Neural cell (in vitro differentiated cells): Measurements from ENCODE around the gene LDAH. TPM values are rescaled to one million over a fixed set of nuclear protein-coding genes. Genes with fewer than 3 reads are reported as not detected.

Experiments
- H2AFZ ChIP-seq: fragments of 200-600, 300-800 bp; sonication (generic), shearing (Covaris generic); 2 replicates; pipeline ENCODE4 v1.6.0; 2014; ENCODE audit warnings: low read depth, mild to moderate bottlenecking, antibody characterized with exemption, low read length, moderate library complexity
- H3F3A ChIP-seq: fragments of 200-600 bp; shearing (Covaris generic); 2 replicates; pipeline ENCODE4 v1.6.1; 2016; ENCODE audit warnings: mild to moderate bottlenecking, moderate library complexity, mixed read lengths, antibody characterized with exemption, low read length; ENCODE audit not compliant: insufficient read depth, poor library complexity, severe bottlenecking
- H3K27ac ChIP-seq: fragments of 200-600, 300-800 bp; sonication (generic), shearing (Covaris generic); 2 replicates; pipeline ENCODE4 v1.5.1; 2014; ENCODE audit warnings: mild to moderate bottlenecking, low read length, moderate library complexity
- H3K27me3 ChIP-seq: fragments of 300-800, 200-600 bp; sonication (generic), shearing (Covaris generic); 2 replicates; pipeline ENCODE4 v1.6.0; 2014; ENCODE audit warnings: mild to moderate bottlenecking, low read depth, low read length, moderate library complexity; ENCODE audit not compliant: insufficient read depth
- H3K36me3 ChIP-seq: fragments of 300-800, 200-600 bp; sonication (generic), shearing (Covaris generic); 2 replicates; pipeline ENCODE4 v1.5.1; 2014; ENCODE audit warnings: mild to moderate bottlenecking, antibody characterized with exemption, low read length, moderate library complexity; ENCODE audit not compliant: insufficient read depth
- H3K4me2 ChIP-seq: fragments of 300-800, 200-600 bp; sonication (generic), shearing (Covaris generic); 2 replicates; pipeline ENCODE4 v1.6.0; 2014; ENCODE audit warnings: mild to moderate bottlenecking, low read length
- H3K4me3 ChIP-seq: fragments of 300-800, 200-600 bp; sonication (generic), shearing (Covaris generic); 2 replicates; pipeline ENCODE4 v1.5.1; 2014; ENCODE audit warnings: mild to moderate bottlenecking, low read length, moderate library complexity
- H3K79me2 ChIP-seq: fragments of 200-600 bp; shearing (Covaris generic); replicated peaks from 2 replicates; pipeline ENCODE4 v1.6.0; 2014; ENCODE audit warnings: mild to moderate bottlenecking, low read length, moderate library complexity; ENCODE audit not compliant: insufficient read depth
- H3K9ac ChIP-seq: fragments of 300-800, 200-600 bp; sonication (generic), shearing (Covaris generic); 2 replicates; pipeline ENCODE4 v1.6.1; 2016; ENCODE audit warnings: mild to moderate bottlenecking, low read length, mixed read lengths
- H3K9me2 ChIP-seq: fragments of 200-600 bp; shearing (Covaris generic); 2 replicates; pipeline ENCODE4 v1.6.1; 2016; ENCODE audit warnings: mild to moderate bottlenecking, low read length, mixed read lengths; ENCODE audit not compliant: insufficient read depth
- H3K9me3 ChIP-seq: fragments of 200-600, 300-800 bp; sonication (generic), shearing (Covaris generic); 2 replicates; pipeline ENCODE4 v1.6.1; 2016; ENCODE audit warnings: mild to moderate bottlenecking, mixed run types, low read length, moderate library complexity, mixed read lengths
- H4K20me1 ChIP-seq: fragments of 200-600 bp; shearing (Covaris generic); 2 replicates; pipeline ENCODE4 v1.6.1; 2016; ENCODE audit warnings: mild to moderate bottlenecking, mixed run types; ENCODE audit not compliant: insufficient read depth
- CTCF ChIP-seq: fragments of 450-650 bp; IDR thresholded peaks from 2 replicates; pipeline ENCODE4 v1.5.1; 2014; ENCODE audit warnings: antibody characterized with exemption, mild to moderate bottlenecking, moderate library complexity; ENCODE audit not compliant: poor library complexity, severe bottlenecking
- EP300 ChIP-seq: fragments of 450-650 bp; conservative IDR thresholded peaks from 2 replicates; pipeline ENCODE4 v1.6.1; 2014; ENCODE audit warnings: antibody characterized with exemption, mild to moderate bottlenecking, moderate library complexity; ENCODE audit not compliant: poor library complexity, severe bottlenecking
- EZH2 ChIP-seq: fragments of 200-600, 300-800 bp; shearing (Covaris generic), sonication (generic); IDR thresholded peaks from 2 replicates; pipeline ENCODE4 v1.6.1; 2014; ENCODE audit warnings: antibody characterized with exemption, low read length, borderline replicate concordance, mild to moderate bottlenecking; ENCODE audit not compliant: insufficient read depth, poor library complexity, severe bottlenecking
- MXI1 ChIP-seq: fragments of 450-650 bp; conservative IDR thresholded peaks from 2 replicates; pipeline ENCODE4 v1.6.1; 2014; ENCODE audit warnings: antibody characterized with exemption, mild to moderate bottlenecking; ENCODE audit not compliant: poor library complexity, severe bottlenecking
- POLR2AphosphoS5 ChIP-seq: IDR thresholded peaks from 2 replicates; pipeline ENCODE4 v1.6.1; 2012
- RAD21 ChIP-seq: fragments of 450-650 bp; conservative IDR thresholded peaks from 2 replicates; pipeline ENCODE4 v1.6.1; 2014; ENCODE audit warnings: antibody characterized with exemption, mild to moderate bottlenecking, moderate library complexity
- REST ChIP-seq: IDR thresholded peaks from 2 replicates; pipeline ENCODE4 v1.6.1; 2012; ENCODE audit warnings: borderline replicate concordance
- SMC3 ChIP-seq: fragments of 450-650 bp; conservative IDR thresholded peaks from 2 replicates; pipeline ENCODE4 v1.6.1; 2014; ENCODE audit warnings: antibody characterized with exemption, mild to moderate bottlenecking, moderate library complexity; ENCODE audit not compliant: poor library complexity
- TAF1 ChIP-seq: IDR thresholded peaks from 2 replicates; pipeline ENCODE4 v1.6.1; 2012; ENCODE audit warnings: low read depth
- polyA plus RNA-seq: library from polyadenylated mRNA; depleted of rRNA; stranded (reverse); fragments of >200 nt; gene quantifications from 2 replicates; pipeline ENCODE4 v1.2.3, GENCODE V29; 2014

Gene LDAH
- polyA plus RNA-seq, 1 donor from 2014 or later: 44.1 TPM

- Histone ChIP-seq H4K20me1 (no peaks in the 10 kb centered on the region), H3K4me3 (no peak overlapping the region), H2AFZ (no peak overlapping the region), H3K79me2 (no peaks in the 10 kb centered on the region), H3K36me3 (no peaks in the 10 kb centered on the region), H3K27ac (no peak overlapping the region), H3F3A (no peaks in the 10 kb centered on the region), H3K9ac (no peak overlapping the region), H3K4me2 (no peak overlapping the region), H3K27me3 (no peaks in the 10 kb centered on the region), H3K9me2 (no peaks in the 10 kb centered on the region), H3K9me3 (no peaks in the 10 kb centered on the region)
- no peak for TF ChIP-seq CTCF
- no peak for TF ChIP-seq REST
- TF ChIP-seq EP300: no peak
- no peak for TF ChIP-seq POLR2AphosphoS5
- no peak for TF ChIP-seq MXI1
- no peak for TF ChIP-seq TAF1
- TF ChIP-seq SMC3: no peak
- no peak for TF ChIP-seq RAD21
- TF ChIP-seq EZH2: no peak
These were observed 67.6 kb downstream of the LDAH start for GRCh38 chr2:20755132-20755800.

GRCh38 chr2:20752293-20752692 is 70.6 kb downstream of the LDAH start:
- no peaks in the 10 kb centered on the region for H3K36me3 ChIP-seq
- H3K27me3 ChIP-seq: no peaks in the 10 kb centered on the region
- no peaks in the 10 kb centered on the region for H3K9me2 ChIP-seq
- H3K4me2 ChIP-seq: no peak overlapping the region
- H3K9me3 ChIP-seq: no peaks in the 10 kb centered on the region
- no peaks in the 10 kb centered on the region for H3K79me2 ChIP-seq
- no peaks in the 10 kb centered on the region for H4K20me1 ChIP-seq
- no peak overlapping the region for H3K4me3 ChIP-seq
- TF ChIP-seq RAD21 (no peak), REST (no peak), EP300 (no peak), MXI1 (no peak), SMC3 (no peak), POLR2AphosphoS5 (no peak), CTCF (no peak), EZH2 (no peak), TAF1 (no peak)
- no peaks in the 10 kb centered on the region for H3F3A ChIP-seq
- no peak overlapping the region for H3K9ac ChIP-seq
- H2AFZ ChIP-seq: no peak overlapping the region
- no peak overlapping the region for H3K27ac ChIP-seq
